Retinal pigment epithelial cell (primary cell): ENCODE measurements around the gene ADAMTS5.

Experiments
- DNase-seq: peaks from one replicate; pipeline ENCODE4 v3.0.0-alpha.2; 2010; ENCODE audit warnings: low read depth
- H3K4me3 ChIP-seq: 2 replicates; pipeline ENCODE4 v1.5.1; 2011; ENCODE audit warnings: mild to moderate bottlenecking, low read length, control low read depth, moderate library complexity
- CTCF ChIP-seq: conservative IDR thresholded peaks from 2 replicates; pipeline ENCODE4 v1.5.1; 2011; ENCODE audit warnings: low read depth, low read length, control low read depth, inconsistent platforms

ADAMTS5 gene

DNA sequence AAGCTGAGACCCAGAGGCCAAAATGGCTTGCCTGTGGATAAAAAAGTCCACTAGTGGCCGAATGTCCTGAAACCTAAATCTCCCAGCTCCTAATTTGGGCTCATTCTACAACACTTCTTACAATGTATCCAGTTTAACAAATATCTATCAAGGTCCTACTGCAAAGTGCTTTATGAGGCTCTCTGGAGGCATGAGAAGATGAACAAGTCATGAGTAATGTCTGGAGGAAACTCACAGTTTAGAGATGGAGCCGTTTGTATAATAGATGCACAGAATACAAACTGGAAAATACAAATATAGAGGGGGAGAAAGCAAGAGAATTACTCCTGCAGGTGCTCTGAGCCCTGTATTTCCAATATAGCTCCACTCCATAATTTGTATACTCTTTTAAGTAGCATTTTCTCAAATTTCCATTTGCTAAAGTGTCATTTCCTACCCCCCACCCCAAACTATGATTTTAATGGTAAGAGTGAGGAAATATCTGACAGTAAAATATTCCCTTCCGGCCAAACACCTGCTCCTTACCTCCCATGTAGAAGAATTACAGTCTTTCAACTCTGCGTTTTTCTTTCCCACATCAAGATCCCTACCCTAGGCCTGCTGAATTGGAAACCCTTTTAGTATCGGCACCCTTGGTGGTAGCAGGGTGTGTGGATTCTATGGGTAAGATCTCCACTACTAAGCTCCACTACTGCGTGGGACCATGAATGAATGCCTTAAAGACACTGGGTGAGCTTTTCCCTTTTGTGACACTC, 3.3 kb upstream of the ADAMTS5 start:
- no peak for TF ChIP-seq CTCF

DNA sequence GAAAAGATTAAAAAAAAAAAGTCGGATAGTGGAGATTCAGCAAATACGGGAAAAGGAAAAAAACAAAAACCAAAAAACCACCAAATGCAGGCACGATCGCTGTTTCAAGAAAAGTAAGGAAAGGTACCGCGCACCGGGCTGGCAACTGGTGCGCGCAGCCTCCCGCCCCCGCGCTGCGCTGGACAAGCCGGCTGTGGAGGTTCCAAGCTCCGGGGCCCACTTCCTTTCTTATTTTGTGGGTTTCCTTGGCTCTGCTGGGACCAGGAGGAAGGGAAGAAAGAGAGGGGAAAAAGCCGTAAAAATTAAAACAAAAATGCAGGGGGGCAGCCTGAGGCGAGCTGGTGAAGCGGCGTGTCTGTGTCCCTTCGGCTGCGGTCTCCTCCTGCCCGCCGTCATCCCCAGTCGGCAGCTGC, 233 bp downstream of the ADAMTS5 start:
- DNase-seq = no peak
- H3K4me3 ChIP-seq = peak overlapping the region; percentile 73
- TF ChIP-seq CTCF = no peak

More for the DNA sequence above, 3.3 kb upstream of the ADAMTS5 start:
- no peak overlapping the region for H3K4me3 ChIP-seq
- no peak for DNase-seq

GRCh38 chr21:26965907-26966581, 844 bp downstream of the ADAMTS5 start:
- DNase-seq = no peak
- no peak for TF ChIP-seq CTCF
- peak overlapping the region; percentile 73 for H3K4me3 ChIP-seq

DNA sequence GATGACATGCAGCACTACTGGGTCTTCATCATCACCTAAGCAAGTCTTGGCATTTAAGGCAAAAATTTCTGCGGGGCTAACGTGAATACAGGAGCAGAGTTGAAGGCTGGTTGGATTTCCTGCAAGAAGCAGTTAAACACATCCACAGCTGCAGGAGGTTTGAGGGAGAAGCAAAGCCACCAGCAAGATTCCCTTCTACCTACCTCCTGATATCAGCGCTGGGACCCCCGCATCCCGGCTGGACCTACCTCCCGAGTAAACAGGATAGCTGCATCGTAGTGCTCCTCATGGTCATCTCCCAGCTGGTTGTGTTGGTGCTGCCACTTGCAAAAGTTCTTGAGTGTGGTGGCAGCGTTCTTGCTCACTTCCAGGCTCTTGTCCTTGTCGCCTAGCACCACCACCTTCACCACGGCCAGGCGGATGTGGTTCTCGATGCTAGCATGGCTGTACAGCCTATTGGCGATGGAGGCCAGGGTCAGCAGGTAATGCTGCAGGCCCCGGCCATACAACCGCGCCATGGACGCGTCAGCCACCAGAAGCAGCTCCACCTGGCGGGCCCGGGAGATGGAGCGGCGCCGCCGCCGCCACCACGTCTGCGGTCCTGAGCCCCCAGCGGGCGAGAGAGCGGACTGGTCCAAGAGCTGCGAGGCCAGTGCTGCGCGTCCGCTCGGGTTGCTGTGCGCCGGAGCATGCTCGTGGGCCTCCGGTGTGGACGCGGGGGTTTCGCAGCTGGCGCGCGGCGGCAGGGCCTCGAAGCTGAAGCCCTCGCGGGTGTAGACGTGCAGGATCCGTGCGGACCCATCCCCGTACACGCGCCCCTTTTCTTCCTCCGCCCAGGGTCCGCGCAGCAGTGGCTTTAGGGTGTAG, 1.6 kb downstream of the ADAMTS5 start:
- TF ChIP-seq CTCF = peak; percentile 61
- H3K4me3 ChIP-seq = peak overlapping the region; percentile 73
- DNase-seq = no peak

DNA sequence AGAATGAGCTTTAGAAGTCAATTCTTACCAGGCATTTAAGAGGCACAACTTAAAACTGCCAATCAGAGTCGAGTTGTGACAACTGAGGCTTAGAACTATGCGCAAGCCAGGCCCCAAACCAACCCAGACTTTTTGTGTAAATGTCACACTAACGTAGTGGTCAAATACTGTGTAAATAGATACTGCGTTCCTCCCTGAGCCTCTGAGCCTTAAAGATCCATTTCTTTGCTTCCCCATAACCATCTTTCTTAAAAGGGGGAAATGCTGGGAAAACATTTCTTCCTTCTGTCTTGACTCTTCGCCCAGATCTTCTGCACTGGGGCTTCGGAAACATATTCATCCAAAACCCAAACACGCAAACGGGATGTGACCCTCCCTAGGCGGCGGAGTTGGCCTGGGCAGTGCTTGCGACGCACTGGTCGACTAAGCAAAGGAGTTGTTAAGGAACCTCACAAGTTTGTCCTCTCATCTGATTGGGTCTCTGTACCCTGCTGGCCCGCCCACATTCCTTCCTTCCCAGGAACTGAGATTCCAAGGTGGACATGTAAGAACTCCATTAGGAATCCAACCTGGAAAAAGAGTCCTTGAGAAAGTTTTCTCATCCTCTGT, 2.6 kb downstream of the ADAMTS5 start:
- TF ChIP-seq CTCF = no peak
- peak overlapping the region; percentile 73 for H3K4me3 ChIP-seq
- DNase-seq = no peak

DNA sequence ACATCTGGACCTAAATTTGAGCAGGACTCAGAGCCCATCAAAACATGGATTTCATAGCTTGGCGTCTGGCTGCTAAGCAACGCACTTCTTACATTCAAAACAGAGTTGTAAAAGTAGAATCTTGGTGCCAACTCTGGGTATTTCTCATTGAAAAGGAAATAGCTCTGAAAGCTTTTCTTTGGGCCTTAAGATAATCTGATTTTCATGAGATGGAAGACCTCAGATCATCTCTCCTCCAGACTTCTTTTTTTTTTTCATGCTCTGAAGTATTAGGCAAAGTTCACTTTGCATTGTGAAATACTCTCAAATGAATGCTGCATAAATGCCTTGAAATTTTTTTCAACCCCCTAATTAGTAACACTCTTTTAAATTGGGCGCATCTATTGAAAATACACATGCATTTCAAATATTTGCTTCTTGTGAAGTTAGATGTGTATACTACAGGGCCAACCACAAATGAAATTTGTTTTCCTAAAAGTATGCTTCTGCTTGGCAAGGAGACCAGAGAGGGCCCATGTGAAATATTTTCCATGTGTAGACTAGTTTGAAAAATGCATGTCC, 4.2 kb downstream of the ADAMTS5 start:
- DNase-seq = no peak
- TF ChIP-seq CTCF = no peak
- no peak overlapping the region for H3K4me3 ChIP-seq
